HFF-Myc (cell line): ENCODE results near the gene ARSB.

ENCODE experiments used
- DNase-seq: peaks from one replicate; pipeline ENCODE4 v3.0.0-alpha.2; 2011; ENCODE audit warnings: low read depth; ENCODE audit errors: extremely low read depth
- H3K4me3 ChIP-seq: replicated peaks from 2 replicates; pipeline ENCODE4 v1.5.1; 2011; ENCODE audit warnings: low read depth, mild to moderate bottlenecking, control low read depth, low read length
- CTCF ChIP-seq: IDR thresholded peaks from 2 replicates; pipeline ENCODE4 v1.5.1; 2012; ENCODE audit warnings: mild to moderate bottlenecking, low read depth, low read length, control low read depth; ENCODE audit errors: missing control alignments

The ARSB gene

GRCh38 chr5:78843436-78843835 is 141.7 kb downstream of the ARSB start:
- no peak for DNase-seq
- no peak for TF ChIP-seq CTCF
- H3K4me3 ChIP-seq, result no peak overlapping the region

- H3K4me3 ChIP-seq, result no peak overlapping the region
- no peak for TF ChIP-seq CTCF
- DNase-seq, result no peak
Measured at GRCh38 chr5:78841767-78842166, 143.3 kb downstream of the ARSB start.

GRCh38 chr5:78838753-78839152 is 146.4 kb downstream of the ARSB start:
- TF ChIP-seq CTCF, result no peak
- no peak for DNase-seq
- H3K4me3 ChIP-seq, result no peak overlapping the region

- TF ChIP-seq CTCF, result no peak
- no peak for DNase-seq
- no peak overlapping the region for H3K4me3 ChIP-seq
Measured at GRCh38 chr5:78837836-78838235, 147.3 kb downstream of the ARSB start.

- no peak for DNase-seq
- no peak overlapping the region for H3K4me3 ChIP-seq
- TF ChIP-seq CTCF, result no peak
Measured at GRCh38 chr5:78835176-78835575, 149.9 kb downstream of the ARSB start.

GRCh38 chr5:78833284-78833683 is 151.8 kb downstream of the ARSB start:
- no peak overlapping the region for H3K4me3 ChIP-seq
- DNase-seq, result no peak
- no peak for TF ChIP-seq CTCF

GRCh38 chr5:78830528-78831046 is 154.5 kb downstream of the ARSB start:
- no peak for DNase-seq
- no peak for TF ChIP-seq CTCF
- H3K4me3 ChIP-seq, result no peak overlapping the region
